Measurements from ENCODE around the gene LTO1. TPM values are rescaled to one million over a fixed set of nuclear protein-coding genes. Genes with fewer than 3 reads are reported as not detected.

The LTO1 gene
- total RNA-seq, 1 donor from 2014 or later = 20.0 TPM

GRCh38 chr11:69703453-69703767 is 28.3 kb upstream of the LTO1 start:
- no peak overlapping the region for H3K27ac Mint-ChIP-seq (ENCODE audit: unreplicated experiment)
- H3K27me3 ChIP-seq (ENCODE audit: insufficient read depth, low read length) = peaks cover 53% of the 10 kb centered on the region
- peaks cover 49% of the 10 kb centered on the region for H3K27me3 Mint-ChIP-seq (ENCODE audit: low read depth, unreplicated experiment)
- H3K4me2 ChIP-seq (ENCODE audit: low read length) = no peak overlapping the region
- H3K36me3 ChIP-seq (ENCODE audit: insufficient read depth, low read length) = no peaks in the 10 kb centered on the region
- H3K9me3 Mint-ChIP-seq (ENCODE audit: unreplicated experiment) = no peaks in the 10 kb centered on the region
- no peak overlapping the region for H3K9ac ChIP-seq (ENCODE audit: low read length)
- H3K4me1 Mint-ChIP-seq (ENCODE audit: low read depth, unreplicated experiment) = peaks cover 7% of the 10 kb centered on the region
- H3K4me1 ChIP-seq (ENCODE audit: insufficient read depth, low read length) = peaks cover 4% of the 10 kb centered on the region
- FAIRE-seq (no peak), DNase-seq (ENCODE audit: low read depth) (no peak)
- H4K20me1 ChIP-seq (ENCODE audit: insufficient read depth, low read length) = no peaks in the 10 kb centered on the region
- no peaks in the 10 kb centered on the region for H3K79me2 ChIP-seq (ENCODE audit: insufficient read depth, low read length)
- H3K27ac ChIP-seq (ENCODE audit: low read depth, low read length) = no peak overlapping the region
- no peak overlapping the region for H3K4me3 ChIP-seq (ENCODE audit: insufficient read depth, low read depth, low read length)
- TF ChIP-seq EZH2 (IDR thresholded peaks at IDR 0.05; ENCODE audit: insufficient read depth, low read length) = no peak
- no peak for TF ChIP-seq CTCF (IDR thresholded peaks at IDR 0.05; ENCODE audit: insufficient read depth, low read depth, low read length)
- no peaks in the 10 kb centered on the region for H3K36me3 Mint-ChIP-seq (ENCODE audit: low read depth, unreplicated experiment)
- no peak overlapping the region for H3K4me3 Mint-ChIP-seq (ENCODE audit: unreplicated experiment)
- H3K9me3 ChIP-seq (ENCODE audit: insufficient read depth, low read depth, low read length) = no peaks in the 10 kb centered on the region
- no peak overlapping the region for H2AFZ ChIP-seq (ENCODE audit: low read depth, low read length)

GRCh38 chr11:69702769-69703452 is 27.8 kb upstream of the LTO1 start:
- TF ChIP-seq CTCF (IDR thresholded peaks at IDR 0.05; ENCODE audit: insufficient read depth, low read depth, low read length) (no peak), EZH2 (IDR thresholded peaks at IDR 0.05; ENCODE audit: insufficient read depth, low read length) (peak; percentile 94)
- Histone ChIP-seq H3K27ac (ENCODE audit: low read depth, low read length) (no peak overlapping the region), H3K36me3 (ENCODE audit: insufficient read depth, low read length) (no peaks in the 10 kb centered on the region), H2AFZ (ENCODE audit: low read depth, low read length) (no peak overlapping the region), H3K27me3 (ENCODE audit: insufficient read depth, low read length) (peaks cover 53% of the 10 kb centered on the region), H4K20me1 (ENCODE audit: insufficient read depth, low read length) (no peaks in the 10 kb centered on the region), H3K9me3 (ENCODE audit: insufficient read depth, low read depth, low read length) (no peaks in the 10 kb centered on the region), H3K4me3 (ENCODE audit: insufficient read depth, low read depth, low read length) (no peak overlapping the region), H3K79me2 (ENCODE audit: insufficient read depth, low read length) (no peaks in the 10 kb centered on the region), H3K4me1 (ENCODE audit: insufficient read depth, low read length) (peaks cover 4% of the 10 kb centered on the region), H3K4me2 (ENCODE audit: low read length) (no peak overlapping the region), H3K9ac (ENCODE audit: low read length) (no peak overlapping the region)
- Mint-ChIP-seq H3K9me3 (ENCODE audit: unreplicated experiment) (no peaks in the 10 kb centered on the region), H3K4me3 (ENCODE audit: unreplicated experiment) (no peak overlapping the region), H3K4me1 (ENCODE audit: low read depth, unreplicated experiment) (peaks cover 7% of the 10 kb centered on the region), H3K27me3 (ENCODE audit: low read depth, unreplicated experiment) (peaks cover 53% of the 10 kb centered on the region), H3K27ac (ENCODE audit: unreplicated experiment) (no peak overlapping the region), H3K36me3 (ENCODE audit: low read depth, unreplicated experiment) (no peaks in the 10 kb centered on the region)
- DNase-seq (ENCODE audit: low read depth) (no peak), FAIRE-seq (no peak)

GRCh38 chr11:69702239-69702691 is 27.1 kb upstream of the LTO1 start:
- no peak for FAIRE-seq
- H3K4me1 Mint-ChIP-seq (ENCODE audit: low read depth, unreplicated experiment) = peaks cover 7% of the 10 kb centered on the region
- TF ChIP-seq EZH2 (IDR thresholded peaks at IDR 0.05; ENCODE audit: insufficient read depth, low read length) (no peak), CTCF (IDR thresholded peaks at IDR 0.05; ENCODE audit: insufficient read depth, low read depth, low read length) (no peak)

More at GRCh38 chr11:69702239-69702691, 27.1 kb upstream of the LTO1 start:
- Mint-ChIP-seq H3K27me3 (ENCODE audit: low read depth, unreplicated experiment) (peaks cover 54% of the 10 kb centered on the region), H3K9me3 (ENCODE audit: unreplicated experiment) (no peaks in the 10 kb centered on the region), H3K36me3 (ENCODE audit: low read depth, unreplicated experiment) (no peaks in the 10 kb centered on the region), H3K4me3 (ENCODE audit: unreplicated experiment) (no peak overlapping the region), H3K27ac (ENCODE audit: unreplicated experiment) (no peak overlapping the region)
- H2AFZ ChIP-seq (ENCODE audit: low read depth, low read length) = no peak overlapping the region
- no peaks in the 10 kb centered on the region for H3K9me3 ChIP-seq (ENCODE audit: insufficient read depth, low read depth, low read length)
- H3K79me2 ChIP-seq (ENCODE audit: insufficient read depth, low read length) = no peaks in the 10 kb centered on the region
- no peak overlapping the region for H3K4me3 ChIP-seq (ENCODE audit: insufficient read depth, low read depth, low read length)
- H3K27me3 ChIP-seq (ENCODE audit: insufficient read depth, low read length) = peaks cover 51% of the 10 kb centered on the region
- no peak for DNase-seq (ENCODE audit: low read depth)
- H4K20me1 ChIP-seq (ENCODE audit: insufficient read depth, low read length) = no peaks in the 10 kb centered on the region
- no peak overlapping the region for H3K27ac ChIP-seq (ENCODE audit: low read depth, low read length)
- H3K4me2 ChIP-seq (ENCODE audit: low read length) = peak overlapping the region; percentile 29
- H3K4me1 ChIP-seq (ENCODE audit: insufficient read depth, low read length) = peaks cover 4% of the 10 kb centered on the region
- no peaks in the 10 kb centered on the region for H3K36me3 ChIP-seq (ENCODE audit: insufficient read depth, low read length)
- no peak overlapping the region for H3K9ac ChIP-seq (ENCODE audit: low read length)
